ENCODE data around the gene ZNF689.

DNA sequence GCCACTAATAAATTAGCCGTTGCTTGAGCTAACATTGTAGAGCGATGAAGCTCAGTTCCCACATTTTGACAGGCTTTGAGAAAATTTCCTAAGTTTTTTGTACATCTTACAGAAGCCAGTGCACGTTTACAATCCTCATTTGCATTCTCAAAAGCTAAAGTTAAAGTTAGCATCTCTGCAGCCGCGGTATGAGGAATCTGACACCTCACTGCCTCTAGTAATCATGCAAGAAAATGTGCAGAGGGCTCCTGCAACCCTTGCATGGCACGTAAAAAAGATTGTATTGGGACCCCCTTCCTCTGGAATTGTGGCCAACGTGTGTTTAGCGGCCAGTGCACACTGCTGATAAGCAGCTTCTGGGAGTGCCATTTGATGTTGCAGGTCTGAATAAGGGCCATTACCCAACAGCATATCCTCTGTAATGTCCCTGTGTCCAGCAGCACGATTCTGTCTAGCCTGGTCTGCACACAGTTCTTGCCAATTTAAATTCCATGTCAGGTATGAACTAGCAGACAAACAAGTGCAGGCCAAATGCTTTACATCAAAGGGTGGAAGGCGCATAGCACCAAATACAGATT, 12.4 kb upstream of the ZNF689 start:
- TF ChIP-seq, protein P1, sequence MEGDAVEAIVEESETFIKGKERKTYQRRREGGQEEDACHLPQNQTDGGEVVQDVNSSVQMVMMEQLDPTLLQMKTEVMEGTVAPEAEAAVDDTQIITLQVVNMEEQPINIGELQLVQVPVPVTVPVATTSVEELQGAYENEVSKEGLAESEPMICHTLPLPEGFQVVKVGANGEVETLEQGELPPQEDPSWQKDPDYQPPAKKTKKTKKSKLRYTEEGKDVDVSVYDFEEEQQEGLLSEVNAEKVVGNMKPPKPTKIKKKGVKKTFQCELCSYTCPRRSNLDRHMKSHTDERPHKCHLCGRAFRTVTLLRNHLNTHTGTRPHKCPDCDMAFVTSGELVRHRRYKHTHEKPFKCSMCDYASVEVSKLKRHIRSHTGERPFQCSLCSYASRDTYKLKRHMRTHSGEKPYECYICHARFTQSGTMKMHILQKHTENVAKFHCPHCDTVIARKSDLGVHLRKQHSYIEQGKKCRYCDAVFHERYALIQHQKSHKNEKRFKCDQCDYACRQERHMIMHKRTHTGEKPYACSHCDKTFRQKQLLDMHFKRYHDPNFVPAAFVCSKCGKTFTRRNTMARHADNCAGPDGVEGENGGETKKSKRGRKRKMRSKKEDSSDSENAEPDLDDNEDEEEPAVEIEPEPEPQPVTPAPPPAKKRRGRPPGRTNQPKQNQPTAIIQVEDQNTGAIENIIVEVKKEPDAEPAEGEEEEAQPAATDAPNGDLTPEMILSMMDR (IDR thresholded peaks at IDR 0.05), result no peak
- TF ChIP-seq POLR2A (IDR thresholded peaks at IDR 0.05), result no peak

All from thyroid gland (tissue), 4 donors.